HEK293 (cell line): ENCODE data around the gene FAM151A.

Experiments
- CTCF ChIA-PET: fragments of 350-600 bp; formaldehyde crosslinking; extraction: SDS; loops from one replicate; lab custom pipeline; 2021; ENCODE audit warnings: antibody characterized with exemption; lab: Yijun Ruan, JAX
- POLR2A ChIA-PET: fragments of 300-600 bp; formaldehyde crosslinking; extraction: SDS; loops from one replicate; lab custom pipeline; 2020; ENCODE audit warnings: antibody characterized with exemption, inconsistent platforms; lab: Yijun Ruan, JAX
- H3K27ac ChIP-seq: fragments of 200-500 bp; sonication (Bioruptor generic); 2 replicates; pipeline ENCODE4 v1.5.1; 2014; ENCODE audit warnings: low read depth, low read length, control low read depth, inconsistent platforms; ENCODE audit errors: extremely low read depth
- H3K36me3 ChIP-seq, 2 experiments: fragments of 200-500 bp in 1 of 2; sonication (Bioruptor generic) in 1 of 2; 1 replicate in 1 of 2; 2 replicates in 1 of 2; pipeline ENCODE4 v1.5.1; 2014 to 2017; ENCODE audit warnings: inconsistent platforms in 2 of 2, low read length in 2 of 2; ENCODE audit not compliant: control insufficient read depth in 2 of 2, insufficient read depth in 1 of 2
- H3K4me1 ChIP-seq: fragments of 200-500 bp; sonication (Bioruptor generic); 2 replicates; pipeline ENCODE4 v1.5.1; 2014; ENCODE audit warnings: mild to moderate bottlenecking, low read length, inconsistent platforms; ENCODE audit not compliant: control insufficient read depth, insufficient read depth
- H3K4me3 ChIP-seq: 2 replicates; pipeline ENCODE4 v1.5.1; 2011; ENCODE audit warnings: low read depth, mild to moderate bottlenecking, control low read depth, low read length, moderate library complexity
- H3K9me3 ChIP-seq: fragments of 200-500 bp; sonication (Bioruptor generic); 2 replicates; pipeline ENCODE4 v1.5.1; 2014; ENCODE audit warnings: low read depth, low read length, inconsistent platforms; ENCODE audit not compliant: control insufficient read depth, insufficient read depth
- CTCF ChIP-seq: fragments of 450-650 bp; formaldehyde crosslinking; IDR thresholded peaks from 2 replicates; pipeline ENCODE4 v1.5.1; 2016; ENCODE audit warnings: missing biosample characterization, missing genetic modification characterization
- EGR2 ChIP-seq: fragments of 450-650 bp; formaldehyde crosslinking; IDR thresholded peaks from 2 replicates; pipeline ENCODE4 v1.5.1; 2016; ENCODE audit warnings: low read depth, missing biosample characterization, missing genetic modification characterization
- GLI4 ChIP-seq: fragments of 450-650 bp; formaldehyde crosslinking; IDR thresholded peaks from 2 replicates; pipeline ENCODE4 v1.5.1; 2016; ENCODE audit warnings: missing biosample characterization, missing genetic modification characterization
- HOXD13 ChIP-seq: sonication (generic); formaldehyde crosslinking; IDR thresholded peaks from 2 replicates; pipeline ENCODE4 v1.8.0; 2022; ENCODE audit warnings: missing genetic modification reagents, borderline replicate concordance
- KLF16 ChIP-seq: fragments of 450-650 bp; formaldehyde crosslinking; IDR thresholded peaks from 2 replicates; pipeline ENCODE4 v1.5.1; 2017; ENCODE audit warnings: missing biosample characterization, missing genetic modification characterization
- PRDM1 ChIP-seq: fragments of 450-650 bp; formaldehyde crosslinking; IDR thresholded peaks from 2 replicates; pipeline ENCODE4; 2016; ENCODE audit warnings: missing biosample characterization, missing genetic modification characterization
- SETDB1 ChIP-seq: IDR thresholded peaks from one replicate; pipeline ENCODE4 v1.6.1; 2017; ENCODE audit warnings: mild to moderate bottlenecking, low read length, moderate library complexity, mixed read lengths; ENCODE audit not compliant: insufficient read length
- SP7 ChIP-seq: fragments of 450-650 bp; formaldehyde crosslinking; IDR thresholded peaks from 2 replicates; pipeline ENCODE4 v1.5.1; 2016; ENCODE audit warnings: missing biosample characterization, missing genetic modification characterization
- ZFHX2 ChIP-seq: fragments of 450-650 bp; formaldehyde crosslinking; conservative IDR thresholded peaks from 2 replicates; pipeline ENCODE4 v1.5.1; 2016; ENCODE audit warnings: missing biosample characterization, missing genetic modification characterization
- ZFP3 ChIP-seq: fragments of 450-650 bp; formaldehyde crosslinking; IDR thresholded peaks from 2 replicates; pipeline ENCODE4 v1.5.1; 2016; ENCODE audit warnings: low read depth, missing biosample characterization, missing genetic modification characterization
- ZNF112 ChIP-seq: fragments of 450-650 bp; formaldehyde crosslinking; IDR thresholded peaks from 2 replicates; pipeline ENCODE4 v1.5.0; 2017; ENCODE audit warnings: missing biosample characterization, missing genetic modification characterization
- ZNF140 ChIP-seq: fragments of 450-650 bp; formaldehyde crosslinking; IDR thresholded peaks from 2 replicates; pipeline ENCODE4 v1.5.1; 2016; ENCODE audit warnings: missing biosample characterization, missing genetic modification characterization
- ZNF514 ChIP-seq: fragments of 450-650 bp; formaldehyde crosslinking; IDR thresholded peaks from 2 replicates; pipeline ENCODE4 v1.5.1; 2016; ENCODE audit warnings: missing biosample characterization, missing genetic modification characterization
- ZNF555 ChIP-seq: fragments of 450-650 bp; formaldehyde crosslinking; conservative IDR thresholded peaks from 2 replicates; pipeline ENCODE4 v1.5.1; 2017; ENCODE audit warnings: missing biosample characterization, mild to moderate bottlenecking, missing genetic modification characterization, inconsistent platforms
- ZNF701 ChIP-seq: fragments of 450-650 bp; formaldehyde crosslinking; IDR thresholded peaks from 2 replicates; pipeline ENCODE4 v1.5.1; 2016; ENCODE audit warnings: missing biosample characterization, missing genetic modification characterization
- ZSCAN30 ChIP-seq: fragments of 450-650 bp; IDR thresholded peaks from 2 replicates; pipeline ENCODE4 v1.5.1; 2018; ENCODE audit warnings: missing biosample characterization, mild to moderate bottlenecking, missing genetic modification characterization, moderate library complexity
- TF ChIP-seq, protein P1 (sequence below): IDR thresholded peaks from 2 replicates; pipeline ENCODE4 v1.6.1; 2011; ENCODE audit warnings: mild to moderate bottlenecking, low read depth, low read length, borderline replicate concordance
- TF ChIP-seq, protein P2 (sequence below): fragments of 450-650 bp; formaldehyde crosslinking; IDR thresholded peaks from 2 replicates; pipeline ENCODE4 v1.5.0; 2017; ENCODE audit warnings: missing biosample characterization, missing genetic modification characterization, borderline replicate concordance
- TF ChIP-seq, protein P3 (sequence below): fragments of 450-650 bp; formaldehyde crosslinking; IDR thresholded peaks from 2 replicates; pipeline ENCODE4 v1.5.1; 2016; ENCODE audit warnings: missing biosample characterization, missing genetic modification characterization, low read depth

FAM151A gene

DNA sequence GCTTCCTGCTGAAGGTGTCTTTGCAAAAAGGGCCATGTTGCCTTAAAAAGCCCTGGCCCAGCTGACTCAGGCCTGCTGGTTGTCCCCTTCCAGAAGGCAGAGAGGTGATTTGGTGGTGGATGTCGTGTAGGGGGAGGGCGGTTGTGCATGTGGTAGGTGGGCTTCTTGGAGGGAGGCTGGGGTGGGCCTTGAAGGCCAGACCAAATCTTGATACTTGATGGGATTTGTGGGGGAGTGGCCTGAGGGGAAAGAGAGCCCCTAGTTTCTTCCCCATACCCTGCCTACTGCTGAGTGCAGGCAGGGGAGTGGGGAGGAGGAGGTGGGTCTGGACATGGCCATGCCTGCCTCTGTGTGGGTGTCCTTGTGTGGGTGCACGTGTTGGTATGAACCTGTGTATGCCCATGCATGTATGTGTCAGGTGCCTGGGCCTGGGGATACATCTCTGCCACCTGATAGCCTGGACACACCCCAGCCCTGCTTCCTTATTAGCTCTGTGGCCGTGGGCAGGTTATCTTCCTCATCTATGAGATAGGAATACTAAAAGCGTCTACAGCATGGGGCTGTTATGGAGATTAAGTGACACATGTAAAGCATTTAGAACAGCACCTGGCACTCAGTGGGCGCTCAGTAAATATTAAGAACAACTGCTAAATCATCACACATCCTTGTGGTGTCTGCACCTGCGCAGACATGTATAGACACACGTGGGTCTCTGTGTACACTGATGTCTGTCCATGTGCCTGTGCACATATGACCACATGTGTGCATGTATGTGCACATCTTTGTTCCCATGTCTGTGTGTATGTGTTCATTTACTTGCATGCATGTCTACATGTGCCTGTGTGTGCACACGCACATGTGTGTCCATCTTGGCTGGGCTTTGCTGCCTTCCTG is 17.0 kb downstream of the FAM151A start:
- Histone ChIP-seq H3K27ac (no peak overlapping the region), H3K4me3 (no peak overlapping the region), H3K36me3 (no peaks in the 10 kb centered on the region), H3K9me3 (no peaks in the 10 kb centered on the region), H3K4me1 (no peaks in the 10 kb centered on the region)
- ChIA-PET CTCF (no interaction called here), POLR2A (no interaction called here)
- TF ChIP-seq EGR2 (tag by site-specific recombination) (peak; percentile 93), ZFHX2 (peak; percentile 96), GLI4 (tag by site-specific recombination) (0 out of 2 replicates have a peak, but pooled peaks have one; percentile 63), ZNF112 (tag by site-specific recombination) (no peak), ZFP3 (tag by site-specific recombination) (no peak)
- TF ChIP-seq, protein P1, sequence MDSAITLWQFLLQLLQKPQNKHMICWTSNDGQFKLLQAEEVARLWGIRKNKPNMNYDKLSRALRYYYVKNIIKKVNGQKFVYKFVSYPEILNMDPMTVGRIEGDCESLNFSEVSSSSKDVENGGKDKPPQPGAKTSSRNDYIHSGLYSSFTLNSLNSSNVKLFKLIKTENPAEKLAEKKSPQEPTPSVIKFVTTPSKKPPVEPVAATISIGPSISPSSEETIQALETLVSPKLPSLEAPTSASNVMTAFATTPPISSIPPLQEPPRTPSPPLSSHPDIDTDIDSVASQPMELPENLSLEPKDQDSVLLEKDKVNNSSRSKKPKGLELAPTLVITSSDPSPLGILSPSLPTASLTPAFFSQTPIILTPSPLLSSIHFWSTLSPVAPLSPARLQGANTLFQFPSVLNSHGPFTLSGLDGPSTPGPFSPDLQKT, result no peak

DNA sequence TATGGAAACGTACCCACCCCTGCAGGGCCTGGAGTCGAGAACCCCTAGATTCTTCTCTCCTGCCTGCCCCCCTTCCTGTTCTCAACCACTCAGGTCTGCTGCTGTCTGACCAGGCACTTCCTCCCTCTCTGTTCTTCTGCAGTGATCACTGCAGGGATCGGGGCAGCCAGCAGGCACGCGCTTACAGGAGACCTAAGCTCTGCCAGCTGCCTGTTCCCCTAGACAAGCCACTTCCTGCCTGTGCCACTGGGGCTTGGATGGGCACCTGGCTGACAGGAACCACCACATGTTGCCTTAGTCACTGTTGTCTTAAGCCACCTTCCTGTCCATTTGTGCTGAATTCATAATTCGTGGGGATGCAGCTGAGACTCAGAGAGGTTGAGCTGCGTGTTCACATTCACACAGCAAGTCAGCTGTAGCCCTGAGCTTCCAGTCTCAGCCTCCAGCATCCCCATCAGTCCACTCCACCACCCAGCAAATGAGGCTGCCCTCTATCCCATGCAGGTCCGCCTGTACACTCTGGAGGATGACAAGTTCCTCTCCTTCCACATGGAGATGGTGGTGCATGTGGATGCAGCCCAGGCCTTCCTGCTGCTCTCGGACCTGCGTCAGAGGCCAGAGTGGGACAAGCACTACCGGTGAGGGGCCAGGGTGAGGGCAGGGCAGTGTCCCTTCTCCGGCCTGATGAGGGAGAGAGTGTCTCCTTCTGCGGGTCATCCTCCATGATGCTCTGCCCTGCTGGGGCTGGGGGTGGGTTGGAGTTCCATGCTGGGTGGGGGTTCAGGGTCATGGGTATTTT is 18.6 kb downstream of the FAM151A start:
- H3K36me3 ChIP-seq, result no peaks in the 10 kb centered on the region
- CTCF ChIA-PET, result no interaction called here

More for the DNA sequence above, 18.6 kb downstream of the FAM151A start:
- Histone ChIP-seq H3K4me1 (no peaks in the 10 kb centered on the region), H3K27ac (no peak overlapping the region), H3K4me3 (no peak overlapping the region), H3K9me3 (no peaks in the 10 kb centered on the region)
- POLR2A ChIA-PET, result no interaction called here
- TF ChIP-seq ZNF701 (tag by site-specific recombination), result no peak
- no peak for TF ChIP-seq ZFHX2
- no peak for TF ChIP-seq PRDM1
- TF ChIP-seq KLF16 (tag by site-specific recombination), result no peak
- no peak for TF ChIP-seq CTCF
- no peak for TF ChIP-seq ZNF555 (tag by site-specific recombination)
- TF ChIP-seq, protein P2, sequence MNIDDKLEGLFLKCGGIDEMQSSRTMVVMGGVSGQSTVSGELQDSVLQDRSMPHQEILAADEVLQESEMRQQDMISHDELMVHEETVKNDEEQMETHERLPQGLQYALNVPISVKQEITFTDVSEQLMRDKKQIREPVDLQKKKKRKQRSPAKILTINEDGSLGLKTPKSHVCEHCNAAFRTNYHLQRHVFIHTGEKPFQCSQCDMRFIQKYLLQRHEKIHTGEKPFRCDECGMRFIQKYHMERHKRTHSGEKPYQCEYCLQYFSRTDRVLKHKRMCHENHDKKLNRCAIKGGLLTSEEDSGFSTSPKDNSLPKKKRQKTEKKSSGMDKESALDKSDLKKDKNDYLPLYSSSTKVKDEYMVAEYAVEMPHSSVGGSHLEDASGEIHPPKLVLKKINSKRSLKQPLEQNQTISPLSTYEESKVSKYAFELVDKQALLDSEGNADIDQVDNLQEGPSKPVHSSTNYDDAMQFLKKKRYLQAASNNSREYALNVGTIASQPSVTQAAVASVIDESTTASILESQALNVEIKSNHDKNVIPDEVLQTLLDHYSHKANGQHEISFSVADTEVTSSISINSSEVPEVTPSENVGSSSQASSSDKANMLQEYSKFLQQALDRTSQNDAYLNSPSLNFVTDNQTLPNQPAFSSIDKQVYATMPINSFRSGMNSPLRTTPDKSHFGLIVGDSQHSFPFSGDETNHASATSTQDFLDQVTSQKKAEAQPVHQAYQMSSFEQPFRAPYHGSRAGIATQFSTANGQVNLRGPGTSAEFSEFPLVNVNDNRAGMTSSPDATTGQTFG (tag by site-specific recombination), result no peak
- TF ChIP-seq SP7 (tag by site-specific recombination), result no peak
- no peak for TF ChIP-seq ZNF140 (tag by site-specific recombination)
- TF ChIP-seq HOXD13, result no peak
- no peak for TF ChIP-seq ZNF514 (tag by site-specific recombination)
- no peak for TF ChIP-seq SETDB1
- TF ChIP-seq ZSCAN30 (tag by site-specific recombination), result no peak
- TF ChIP-seq, protein P3, sequence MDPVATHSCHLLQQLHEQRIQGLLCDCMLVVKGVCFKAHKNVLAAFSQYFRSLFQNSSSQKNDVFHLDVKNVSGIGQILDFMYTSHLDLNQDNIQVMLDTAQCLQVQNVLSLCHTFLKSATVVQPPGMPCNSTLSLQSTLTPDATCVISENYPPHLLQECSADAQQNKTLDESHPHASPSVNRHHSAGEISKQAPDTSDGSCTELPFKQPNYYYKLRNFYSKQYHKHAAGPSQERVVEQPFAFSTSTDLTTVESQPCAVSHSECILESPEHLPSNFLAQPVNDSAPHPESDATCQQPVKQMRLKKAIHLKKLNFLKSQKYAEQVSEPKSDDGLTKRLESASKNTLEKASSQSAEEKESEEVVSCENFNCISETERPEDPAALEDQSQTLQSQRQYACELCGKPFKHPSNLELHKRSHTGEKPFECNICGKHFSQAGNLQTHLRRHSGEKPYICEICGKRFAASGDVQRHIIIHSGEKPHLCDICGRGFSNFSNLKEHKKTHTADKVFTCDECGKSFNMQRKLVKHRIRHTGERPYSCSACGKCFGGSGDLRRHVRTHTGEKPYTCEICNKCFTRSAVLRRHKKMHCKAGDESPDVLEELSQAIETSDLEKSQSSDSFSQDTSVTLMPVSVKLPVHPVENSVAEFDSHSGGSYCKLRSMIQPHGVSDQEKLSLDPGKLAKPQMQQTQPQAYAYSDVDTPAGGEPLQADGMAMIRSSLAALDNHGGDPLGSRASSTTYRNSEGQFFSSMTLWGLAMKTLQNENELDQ (tag by site-specific recombination), result no peak
